Measurements from ENCODE around the gene REM1.

REM1 gene

DNA sequence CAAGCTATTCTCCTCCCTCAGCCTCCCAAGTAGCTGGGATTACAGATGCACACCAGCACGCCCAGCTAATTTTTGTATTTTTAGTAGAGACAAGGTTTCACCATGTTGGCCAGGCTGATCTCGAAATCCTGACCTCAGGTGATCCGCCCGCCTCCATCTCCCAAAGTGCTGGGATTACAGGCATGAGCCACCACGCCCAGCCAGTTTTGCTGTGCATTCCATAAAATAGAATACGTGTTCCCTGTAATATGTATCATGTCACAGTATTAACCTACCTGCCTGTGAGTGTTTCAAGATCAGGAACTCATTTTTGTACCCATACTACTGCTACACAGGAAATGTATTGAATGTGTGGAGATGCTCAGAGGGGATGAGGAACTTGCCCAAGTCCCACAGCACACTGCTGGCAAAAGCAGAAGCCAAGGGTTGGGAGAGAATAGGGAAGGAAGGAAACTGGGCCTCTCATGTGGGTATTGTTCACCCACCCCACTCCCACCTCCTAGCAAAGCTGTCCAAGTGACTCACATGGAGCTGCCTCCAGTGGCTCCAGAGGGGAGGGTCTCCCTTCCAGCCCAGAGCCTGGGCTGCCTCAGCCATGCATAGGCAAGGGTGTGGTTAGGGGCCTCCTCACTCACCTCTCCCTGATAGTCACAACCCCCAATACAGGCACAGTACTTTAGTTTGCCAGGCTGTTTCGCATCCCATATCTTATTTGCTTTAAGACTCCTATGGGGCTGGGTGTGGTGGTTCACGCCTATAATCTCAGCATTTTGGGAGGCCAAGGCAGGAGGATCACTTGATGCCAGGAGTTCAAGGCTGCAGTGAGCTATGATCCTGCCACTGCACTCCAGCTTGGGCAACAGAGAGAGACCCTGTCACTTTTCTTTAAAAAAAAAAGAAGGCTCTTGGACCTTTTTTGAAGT lies 48.5 kb downstream of the REM1 start:
- no peak for DNase-seq

DNA sequence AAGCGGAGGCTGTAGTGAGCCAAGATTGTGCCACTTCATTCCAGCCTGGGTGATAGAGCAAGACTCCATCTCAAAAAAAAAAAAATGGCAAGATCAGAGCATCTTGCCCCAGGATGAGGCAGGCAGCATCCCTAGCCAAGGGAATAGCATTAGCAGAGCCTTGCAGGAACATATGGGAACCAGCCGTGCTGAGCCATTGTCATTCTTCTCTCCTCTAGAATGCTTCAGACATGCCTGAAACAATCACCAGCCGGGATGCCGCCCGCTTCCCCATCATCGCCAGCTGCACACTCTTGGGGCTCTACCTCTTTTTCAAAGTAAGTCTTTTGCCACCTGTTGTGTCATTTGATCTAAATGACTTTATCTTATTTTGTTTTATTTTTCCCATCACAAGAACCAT lies 52.2 kb downstream of the REM1 start:
- DNase-seq = no peak

Data from central memory CD4-positive, alpha-beta T cell (primary cell).